ENCODE results near the gene LPP. TPM values are rescaled to one million over a fixed set of nuclear protein-coding genes. Genes with fewer than 3 reads are reported as not detected.

LPP gene
- total and polyA plus RNA-seq, 2 of the 4 experiments (the other 2 are of a cell fraction), result 16.0 to 130 TPM

- in situ Hi-C loops (cut with MboI; ENCODE audit: low sequenced_read_pairs), result no loop called here
- Histone ChIP-seq H2BK5ac (ENCODE audit: low read depth, low read length, poor library complexity, severe bottlenecking) (peak overlapping the region; percentile 85), H2BK15ac (ENCODE audit: low read depth, low read length) (peak overlapping the region; percentile 90; the same call in 2 of the 3 replicates), H3K27ac (ENCODE audit: insufficient read depth, low read length) (peak overlapping the region; percentile 73; the same call in 1 of the 2 replicates), H3K4me2 (ENCODE audit: low read depth, low read length) (no peak overlapping the region), H3K56ac (ENCODE audit: extremely low read depth, insufficient read depth, low read length) (0 out of 2 replicates have a peak overlapping the region, but pooled peaks have one; percentile 17), H3K79me1 (ENCODE audit: low read depth in 1 of 2, low read length in 2 of 2) (peaks cover 54 to 89% of the 10 kb centered on the region in 2 experiments), H3K4ac (ENCODE audit: low read depth, low read length) (peak overlapping the region; percentile 77), H4K91ac (ENCODE audit: insufficient read depth, low read depth, low read length) (peak overlapping the region; percentile 85), H4K20me1 (ENCODE audit: insufficient read depth, low read length) (peaks cover 10% of the 10 kb centered on the region), H3K4me1 (ENCODE audit: control insufficient read depth, insufficient read depth, low read length) (peaks cover 41% of the 10 kb centered on the region), H3K18ac (ENCODE audit: low read depth, low read length) (peak overlapping the region; percentile 86), H3K9me3 (ENCODE audit: control insufficient read depth, insufficient read depth, low read length) (no peaks in the 10 kb centered on the region), H3K27me3 (ENCODE audit: control insufficient read depth, insufficient read depth, low read length) (no peaks in the 10 kb centered on the region), H2AFZ (replicated peaks; ENCODE audit: low read length, poor library complexity) (no peak overlapping the region), H2BK20ac (ENCODE audit: low read depth, low read length) (peak overlapping the region; percentile 85; the same call in 1 of the 2 replicates), H2AK5ac (ENCODE audit: low read depth, low read length) (peak overlapping the region; percentile 98), H3K23ac (ENCODE audit: low read depth, low read length) (peak overlapping the region; percentile 94; the same call in 1 of the 2 replicates), H3K36me3 (ENCODE audit: control insufficient read depth, insufficient read depth, low read length) (peaks cover 16% of the 10 kb centered on the region), H4K8ac (ENCODE audit: low read depth in 2 of 2, low read length in 2 of 2) (peak overlapping the region; percentile 28 to 56; a peak in 2 of 4 replicates), H3K9ac (ENCODE audit: low read depth, low read length) (no peak overlapping the region), H3K4me3 (ENCODE audit: insufficient read depth, low read depth, low read length) (no peak overlapping the region), H2AK9ac (replicated peaks; ENCODE audit: low read depth, low read length, poor library complexity) (no peak overlapping the region), H2BK120ac (ENCODE audit: low read depth, low read length) (peak overlapping the region; percentile 83), H4K5ac (ENCODE audit: low read depth, low read length) (peak overlapping the region; percentile 19), H3K9me1 (ENCODE audit: insufficient read depth, low read length) (peaks cover 27% of the 10 kb centered on the region), H3K14ac (replicated peaks; ENCODE audit: low read depth, low read length) (peak overlapping the region; percentile 70)
- BruUV-seq (replicated peaks), result no TSS peak
- no CpG with 5 or more reads among the region's 1 CpG for WGBS, 2 experiments (ENCODE audit: extremely low coverage in 2 of 2, insufficient read length in 1 of 2)
- ChIA-PET CTCF (no interaction called here), POLR2A (ENCODE audit: unreplicated experiment) (no interaction called here)
- no peak for ATAC-seq (ENCODE audit: low read depth)
- dilution Hi-C loops (cut with HindIII; ENCODE audit: low sequenced_read_pairs, unreplicated experiment), result no loop called here
- no peak for TF ChIP-seq CHD1 (IDR thresholded peaks at IDR 0.05; ENCODE audit: low read depth, low read length)
- no peak for TF ChIP-seq FOS (IDR thresholded peaks at IDR 0.05; ENCODE audit: low read depth, low read length)
- no peak for TF ChIP-seq MAFK (IDR thresholded peaks at IDR 0.05; ENCODE audit: low read depth, low read length)
- TF ChIP-seq RCOR1 (IDR thresholded peaks at IDR 0.05; ENCODE audit: insufficient replicate concordance, low read length), result no peak
- DNase-seq, result peak; percentile 39
- intact Hi-C loops (cut with micrococcal nuclease), result no loop called here
These were observed 55.8 kb downstream of the LPP start for GRCh38 chr3:188209740-188210139.
